HepG2 (cell line): ENCODE data around the gene ZNRF3. TPM values are rescaled to one million over a fixed set of nuclear protein-coding genes. Genes with fewer than 3 reads are reported as not detected.

Source experiments
- BORCS8-MEF2B ChIP-seq: sonication (generic); formaldehyde crosslinking; IDR thresholded peaks from 2 replicates; pipeline ENCODE4 v1.8.0; 2022; ENCODE audit warnings: mild to moderate bottlenecking, missing genetic modification reagents
- CBX2 ChIP-seq, 2 experiments: fragments of 200-600 bp in 1 of 2; sonication (generic); formaldehyde crosslinking in 1 of 2; IDR thresholded peaks; 2 replicates each; pipeline versions ENCODE4 v1.7.0 to v1.8.1; 2018 to 2022; ENCODE audit warnings: low read depth in 2 of 2, low read length in 1 of 2, mild to moderate bottlenecking in 1 of 2, missing genetic modification reagents in 1 of 2
- GPN1 ChIP-seq: sonication (generic); formaldehyde crosslinking; IDR thresholded peaks from 2 replicates; pipeline ENCODE4 v1.5.1; 2020; ENCODE audit warnings: missing genetic modification reagents, borderline replicate concordance
- HMG20B ChIP-seq: conservative IDR thresholded peaks from 2 replicates; pipeline ENCODE4 v1.6.1; 2016; ENCODE audit warnings: missing genetic modification reagents, missing compliant biosample characterization
- JUND ChIP-seq: sonication (generic); formaldehyde crosslinking; IDR thresholded peaks from 2 replicates; pipeline ENCODE4 v1.8.0; 2022; ENCODE audit warnings: mild to moderate bottlenecking, missing genetic modification reagents
- KAT8 ChIP-seq: IDR thresholded peaks from 2 replicates; pipeline ENCODE4 v1.6.1; 2016; ENCODE audit warnings: missing genetic modification reagents, missing compliant biosample characterization
- MTF1 ChIP-seq: sonication (generic); formaldehyde crosslinking; IDR thresholded peaks from 2 replicates; pipeline ENCODE4 v1.5.0; 2020; ENCODE audit warnings: missing genetic modification reagents
- NCOR1 ChIP-seq: fragments of 200-600 bp; sonication (generic); IDR thresholded peaks from 2 replicates; pipeline ENCODE4 v1.7.0; 2017; ENCODE audit warnings: antibody characterized with exemption, low read length, borderline replicate concordance
- NR2F1 ChIP-seq, 2 experiments: fragments of 450-650 bp in 1 of 2; formaldehyde crosslinking in 1 of 2; IDR thresholded peaks; 2 replicates each; pipeline versions ENCODE4 v1.5.0 to v1.6.1; 2016 to 2020; ENCODE audit warnings: mild to moderate bottlenecking in 1 of 2, missing compliant biosample characterization in 1 of 2, missing genetic modification reagents in 1 of 2, moderate library complexity in 1 of 2
- RNF2 ChIP-seq: fragments of 450-650 bp; conservative IDR thresholded peaks from 2 replicates; pipeline ENCODE4 v1.6.1; 2016; ENCODE audit warnings: low read depth
- SRF ChIP-seq: IDR thresholded peaks from 2 replicates; pipeline ENCODE4 v1.6.1; 2011; ENCODE audit warnings: mild to moderate bottlenecking, low read depth, low read length, moderate library complexity
- TCF7L2 ChIP-seq: IDR thresholded peaks from 2 replicates; pipeline ENCODE4 v1.6.1; 2011; ENCODE audit warnings: mild to moderate bottlenecking, low read depth, low read length, moderate library complexity
- ZFP41 ChIP-seq: sonication (generic); formaldehyde crosslinking; IDR thresholded peaks from 2 replicates; pipeline ENCODE4 v1.4.0; 2020; ENCODE audit warnings: mild to moderate bottlenecking, missing genetic modification reagents, borderline replicate concordance
- ZNF24 ChIP-seq: fragments of 450-650 bp; IDR thresholded peaks from 2 replicates; pipeline ENCODE4 v1.6.1; 2017; ENCODE audit warnings: antibody characterized with exemption, mild to moderate bottlenecking
- ZNF451 ChIP-seq: sonication (generic); formaldehyde crosslinking; IDR thresholded peaks from 2 replicates; pipeline ENCODE4 v1.5.0; 2020; ENCODE audit warnings: mild to moderate bottlenecking, missing genetic modification reagents
- ZNF556 ChIP-seq: sonication (generic); formaldehyde crosslinking; IDR thresholded peaks from 2 replicates; pipeline ENCODE4 v1.4.0; 2020; ENCODE audit warnings: mild to moderate bottlenecking, missing genetic modification reagents, borderline replicate concordance
- ZNF792 ChIP-seq: IDR thresholded peaks from 2 replicates; pipeline ENCODE4 v1.6.1; 2016
- ZNF850 ChIP-seq: sonication (generic); formaldehyde crosslinking; conservative IDR thresholded peaks from 2 replicates; pipeline ENCODE4 v1.9.0; 2021; ENCODE audit warnings: mild to moderate bottlenecking, missing genetic modification reagents
- polyA plus RNA-seq, 8 experiments: library from polyadenylated mRNA; depleted of rRNA in 3 of 8; stranded (reverse) in 7 of 8; unstranded in 1 of 8; fragments of >200 nt; fragmentation: Illumina TruSeq in 4 of 8; extraction: Trizol in 4 of 8; gene quantifications; 2 replicates each; pipeline versions ENCODE4 v1.2.1 to v1.2.3, GENCODE V29; 2011 to 2016; ENCODE audit warnings: low read depth in 4 of 8, missing spikeins in 1 of 8, mixed read lengths in 1 of 8; ENCODE audit not compliant: insufficient read depth in 1 of 8
- total RNA-seq, 5 experiments: library from RNA; depleted of rRNA; stranded (reverse); fragments of >200 nt; fragmentation: Illumina TruSeq; extraction: Trizol; gene quantifications; 2 replicates each; pipeline ENCODE4 v1.2.3, GENCODE V29; 2016; ENCODE audit warnings: low read depth in 1 of 5
- TF ChIP-seq, protein P1 (sequence below): sonication (generic); formaldehyde crosslinking; IDR thresholded peaks from 2 replicates; pipeline ENCODE4 v1.5.0; 2020; ENCODE audit warnings: mild to moderate bottlenecking, missing genetic modification reagents, borderline replicate concordance
- TF ChIP-seq, protein P2 (sequence below): sonication (generic); formaldehyde crosslinking; IDR thresholded peaks from 2 replicates; pipeline ENCODE4 v1.5.1; 2020; ENCODE audit warnings: mild to moderate bottlenecking, missing genetic modification reagents, borderline replicate concordance
- TF ChIP-seq, protein P3 (sequence below): sonication (generic); formaldehyde crosslinking; IDR thresholded peaks from 2 replicates; pipeline ENCODE4 v1.5.1; 2020; ENCODE audit warnings: missing genetic modification reagents, mild to moderate bottlenecking, borderline replicate concordance
- TF ChIP-seq, protein P4 (sequence below): sonication (generic); IDR thresholded peaks from 2 replicates; pipeline ENCODE4 v1.6.1; 2016; ENCODE audit warnings: low read depth, borderline replicate concordance

ZNRF3 gene
- total and polyA plus RNA-seq, 2 of the 13 experiments (the other 11 are each of a cell fraction or from before 2014, with no cell fraction given) = 20.3 to 36.7 TPM

DNA sequence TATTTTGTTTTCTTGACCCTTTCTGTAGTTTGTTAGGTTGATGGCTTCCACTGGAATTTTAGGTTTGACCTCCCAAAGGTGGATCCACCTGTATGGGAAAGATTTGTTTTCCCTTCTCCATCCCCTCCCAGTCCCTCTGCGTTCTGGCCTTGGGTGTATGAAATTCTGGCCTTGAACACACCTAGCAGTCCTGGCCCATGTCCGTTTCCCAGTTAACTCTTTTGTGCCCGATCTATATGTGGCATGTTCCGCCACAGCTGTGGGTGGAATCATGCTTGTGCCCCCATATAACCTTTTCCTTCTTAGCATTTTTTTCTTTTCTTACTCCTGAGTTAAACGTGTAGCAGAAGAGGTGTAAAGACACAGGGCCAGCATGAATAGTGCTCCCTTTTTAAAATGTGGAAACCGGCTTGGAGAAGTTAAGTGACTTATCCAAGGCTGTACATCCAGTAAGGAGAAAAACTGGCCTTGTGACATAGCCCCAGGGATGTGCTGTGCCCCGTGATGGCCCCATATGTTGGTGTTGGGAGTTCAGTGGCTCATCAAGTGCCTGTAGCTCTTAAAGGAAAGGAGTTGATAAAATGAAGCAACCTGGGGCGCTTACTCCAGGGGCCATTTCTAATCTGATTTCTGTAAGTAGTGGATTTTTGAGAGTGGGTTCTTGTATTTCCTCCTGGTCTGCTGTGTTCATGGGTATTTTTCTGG is 39.3 kb downstream of the ZNRF3 start (continued):
- TF ChIP-seq MTF1 (CRISPR knock-in tag) (no peak), RNF2 (no peak), ZNF24 (no peak), ZNF556 (no peak), ZNF850 (no peak), GPN1 (CRISPR knock-in tag) (no peak), NR2F1 (CRISPR knock-in tag; IDR thresholded peaks at IDR 0.05) (no peak), TCF7L2 (no peak), BORCS8-MEF2B (CRISPR knock-in tag) (no peak), SRF (no peak), NCOR1 (peak; percentile 29; the same call in 1 of the 2 replicates), ZFP41 (CRISPR knock-in tag) (no peak), CBX2 (IDR thresholded peaks at IDR 0.05; ENCODE audit: low read depth, low read length) (no peak), CBX2 (CRISPR knock-in tag; IDR thresholded peaks at IDR 0.05; ENCODE audit: low read depth) (no peak), ZNF792 (CRISPR knock-in tag) (0 out of 2 replicates have a peak, but pooled peaks have one; percentile 40), JUND (CRISPR knock-in tag) (no peak), ZNF451 (CRISPR knock-in tag) (no peak), HMG20B (CRISPR knock-in tag) (0 out of 2 replicates have a peak, but pooled peaks have one; percentile 29), KAT8 (peak; percentile 54; the same call in 1 of the 2 replicates)
- TF ChIP-seq, protein P1, sequence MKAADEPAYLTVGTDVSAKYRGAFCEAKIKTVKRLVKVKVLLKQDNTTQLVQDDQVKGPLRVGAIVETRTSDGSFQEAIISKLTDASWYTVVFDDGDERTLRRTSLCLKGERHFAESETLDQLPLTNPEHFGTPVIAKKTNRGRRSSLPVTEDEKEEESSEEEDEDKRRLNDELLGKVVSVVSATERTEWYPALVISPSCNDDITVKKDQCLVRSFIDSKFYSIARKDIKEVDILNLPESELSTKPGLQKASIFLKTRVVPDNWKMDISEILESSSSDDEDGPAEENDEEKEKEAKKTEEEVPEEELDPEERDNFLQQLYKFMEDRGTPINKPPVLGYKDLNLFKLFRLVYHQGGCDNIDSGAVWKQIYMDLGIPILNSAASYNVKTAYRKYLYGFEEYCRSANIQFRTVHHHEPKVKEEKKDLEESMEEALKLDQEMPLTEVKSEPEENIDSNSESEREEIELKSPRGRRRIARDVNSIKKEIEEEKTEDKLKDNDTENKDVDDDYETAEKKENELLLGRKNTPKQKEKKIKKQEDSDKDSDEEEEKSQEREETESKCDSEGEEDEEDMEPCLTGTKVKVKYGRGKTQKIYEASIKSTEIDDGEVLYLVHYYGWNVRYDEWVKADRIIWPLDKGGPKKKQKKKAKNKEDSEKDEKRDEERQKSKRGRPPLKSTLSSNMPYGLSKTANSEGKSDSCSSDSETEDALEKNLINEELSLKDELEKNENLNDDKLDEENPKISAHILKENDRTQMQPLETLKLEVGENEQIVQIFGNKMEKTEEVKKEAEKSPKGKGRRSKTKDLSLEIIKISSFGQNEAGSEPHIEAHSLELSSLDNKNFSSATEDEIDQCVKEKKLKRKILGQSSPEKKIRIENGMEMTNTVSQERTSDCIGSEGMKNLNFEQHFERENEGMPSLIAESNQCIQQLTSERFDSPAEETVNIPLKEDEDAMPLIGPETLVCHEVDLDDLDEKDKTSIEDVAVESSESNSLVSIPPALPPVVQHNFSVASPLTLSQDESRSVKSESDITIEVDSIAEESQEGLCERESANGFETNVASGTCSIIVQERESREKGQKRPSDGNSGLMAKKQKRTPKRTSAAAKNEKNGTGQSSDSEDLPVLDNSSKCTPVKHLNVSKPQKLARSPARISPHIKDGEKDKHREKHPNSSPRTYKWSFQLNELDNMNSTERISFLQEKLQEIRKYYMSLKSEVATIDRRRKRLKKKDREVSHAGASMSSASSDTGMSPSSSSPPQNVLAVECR = no peak; the same call in 1 of the 2 replicates
- TF ChIP-seq, protein P2, sequence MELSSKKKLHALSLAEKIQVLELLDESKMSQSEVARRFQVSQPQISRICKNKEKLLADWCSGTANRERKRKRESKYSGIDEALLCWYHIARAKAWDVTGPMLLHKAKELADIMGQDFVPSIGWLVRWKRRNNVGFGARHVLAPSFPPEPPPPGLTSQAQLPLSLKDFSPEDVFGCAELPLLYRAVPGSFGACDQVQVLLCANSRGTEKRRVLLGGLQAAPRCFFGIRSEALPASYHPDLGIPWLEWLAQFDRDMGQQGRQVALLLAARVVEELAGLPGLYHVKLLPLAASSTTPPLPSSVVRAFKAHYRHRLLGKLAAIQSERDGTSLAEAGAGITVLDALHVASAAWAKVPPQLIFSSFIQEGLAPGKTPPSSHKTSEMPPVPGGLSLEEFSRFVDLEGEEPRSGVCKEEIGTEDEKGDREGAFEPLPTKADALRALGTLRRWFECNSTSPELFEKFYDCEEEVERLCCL (CRISPR knock-in tag) = no peak
- TF ChIP-seq, protein P3, sequence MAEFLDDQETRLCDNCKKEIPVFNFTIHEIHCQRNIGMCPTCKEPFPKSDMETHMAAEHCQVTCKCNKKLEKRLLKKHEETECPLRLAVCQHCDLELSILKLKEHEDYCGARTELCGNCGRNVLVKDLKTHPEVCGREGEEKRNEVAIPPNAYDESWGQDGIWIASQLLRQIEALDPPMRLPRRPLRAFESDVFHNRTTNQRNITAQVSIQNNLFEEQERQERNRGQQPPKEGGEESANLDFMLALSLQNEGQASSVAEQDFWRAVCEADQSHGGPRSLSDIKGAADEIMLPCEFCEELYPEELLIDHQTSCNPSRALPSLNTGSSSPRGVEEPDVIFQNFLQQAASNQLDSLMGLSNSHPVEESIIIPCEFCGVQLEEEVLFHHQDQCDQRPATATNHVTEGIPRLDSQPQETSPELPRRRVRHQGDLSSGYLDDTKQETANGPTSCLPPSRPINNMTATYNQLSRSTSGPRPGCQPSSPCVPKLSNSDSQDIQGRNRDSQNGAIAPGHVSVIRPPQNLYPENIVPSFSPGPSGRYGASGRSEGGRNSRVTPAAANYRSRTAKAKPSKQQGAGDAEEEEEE (CRISPR knock-in tag) = peak; percentile 71; the same call in 1 of the 2 replicates
- TF ChIP-seq, protein P4, sequence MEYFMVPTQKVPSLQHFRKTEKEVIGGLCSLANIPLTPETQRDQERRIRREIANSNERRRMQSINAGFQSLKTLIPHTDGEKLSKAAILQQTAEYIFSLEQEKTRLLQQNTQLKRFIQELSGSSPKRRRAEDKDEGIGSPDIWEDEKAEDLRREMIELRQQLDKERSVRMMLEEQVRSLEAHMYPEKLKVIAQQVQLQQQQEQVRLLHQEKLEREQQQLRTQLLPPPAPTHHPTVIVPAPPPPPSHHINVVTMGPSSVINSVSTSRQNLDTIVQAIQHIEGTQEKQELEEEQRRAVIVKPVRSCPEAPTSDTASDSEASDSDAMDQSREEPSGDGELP = peak; percentile 50; the same call in 1 of the 2 replicates
